Measurements from ENCODE around the gene FBLN5.
A peak's percentile ranks its signal among the peaks of the same experiment; 100 is the strongest.

The FBLN5 gene

DNA sequence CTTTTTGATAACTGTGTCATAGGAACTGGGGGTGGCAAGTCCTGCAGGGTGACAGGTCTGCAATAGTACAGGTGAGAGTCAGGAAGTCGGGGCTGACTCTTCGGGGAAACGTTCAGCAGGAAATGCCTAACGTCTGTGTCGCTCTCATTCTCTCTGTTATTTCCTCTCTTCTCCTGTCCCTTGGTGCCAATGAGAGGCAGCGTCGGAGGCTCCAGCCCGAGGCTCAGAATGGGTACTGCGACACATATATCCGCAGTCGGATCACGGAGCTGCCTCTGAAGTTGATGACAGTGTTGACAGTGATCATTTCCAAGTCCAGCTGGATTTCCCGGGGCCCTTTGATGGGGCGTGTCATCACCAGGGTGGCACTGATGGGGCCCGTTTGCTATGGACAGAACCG, 77.5 kb downstream of the FBLN5 start:
- DNase-seq (ENCODE audit: low read depth): no peak
- no peak overlapping the region for H3K4me3 ChIP-seq (ENCODE audit: control insufficient read depth, low read depth, low read length)
- TF ChIP-seq, protein P1, sequence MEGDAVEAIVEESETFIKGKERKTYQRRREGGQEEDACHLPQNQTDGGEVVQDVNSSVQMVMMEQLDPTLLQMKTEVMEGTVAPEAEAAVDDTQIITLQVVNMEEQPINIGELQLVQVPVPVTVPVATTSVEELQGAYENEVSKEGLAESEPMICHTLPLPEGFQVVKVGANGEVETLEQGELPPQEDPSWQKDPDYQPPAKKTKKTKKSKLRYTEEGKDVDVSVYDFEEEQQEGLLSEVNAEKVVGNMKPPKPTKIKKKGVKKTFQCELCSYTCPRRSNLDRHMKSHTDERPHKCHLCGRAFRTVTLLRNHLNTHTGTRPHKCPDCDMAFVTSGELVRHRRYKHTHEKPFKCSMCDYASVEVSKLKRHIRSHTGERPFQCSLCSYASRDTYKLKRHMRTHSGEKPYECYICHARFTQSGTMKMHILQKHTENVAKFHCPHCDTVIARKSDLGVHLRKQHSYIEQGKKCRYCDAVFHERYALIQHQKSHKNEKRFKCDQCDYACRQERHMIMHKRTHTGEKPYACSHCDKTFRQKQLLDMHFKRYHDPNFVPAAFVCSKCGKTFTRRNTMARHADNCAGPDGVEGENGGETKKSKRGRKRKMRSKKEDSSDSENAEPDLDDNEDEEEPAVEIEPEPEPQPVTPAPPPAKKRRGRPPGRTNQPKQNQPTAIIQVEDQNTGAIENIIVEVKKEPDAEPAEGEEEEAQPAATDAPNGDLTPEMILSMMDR (IDR thresholded peaks at IDR 0.05; ENCODE audit: control insufficient read depth, insufficient read depth, low read depth, low read length, missing control alignments): no peak

DNA sequence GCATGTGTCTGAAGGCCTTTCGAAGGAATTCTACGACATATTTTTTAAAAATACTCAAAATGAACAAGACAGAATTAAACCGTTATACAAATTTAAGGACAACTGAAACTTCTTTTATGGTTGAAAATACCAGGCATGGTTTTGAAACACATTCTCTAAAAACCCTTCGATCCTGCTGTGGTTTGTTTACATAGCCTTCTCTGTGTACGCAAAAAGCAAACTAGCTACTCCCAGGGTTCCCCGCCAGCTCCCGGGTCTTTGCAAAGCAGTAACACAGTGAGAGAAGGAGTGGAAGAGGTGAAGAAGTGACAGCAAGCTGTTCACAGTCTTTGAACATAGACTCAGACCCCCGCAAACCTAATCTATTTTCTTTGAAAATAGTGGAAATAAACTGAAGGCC, 77.9 kb downstream of the FBLN5 start:
- DNase-seq (ENCODE audit: low read depth): no peak
- no peak overlapping the region for H3K4me3 ChIP-seq (ENCODE audit: control insufficient read depth, low read depth, low read length)
- TF ChIP-seq, protein P1 (IDR thresholded peaks at IDR 0.05; ENCODE audit: control insufficient read depth, insufficient read depth, low read depth, low read length, missing control alignments): no peak

DNA sequence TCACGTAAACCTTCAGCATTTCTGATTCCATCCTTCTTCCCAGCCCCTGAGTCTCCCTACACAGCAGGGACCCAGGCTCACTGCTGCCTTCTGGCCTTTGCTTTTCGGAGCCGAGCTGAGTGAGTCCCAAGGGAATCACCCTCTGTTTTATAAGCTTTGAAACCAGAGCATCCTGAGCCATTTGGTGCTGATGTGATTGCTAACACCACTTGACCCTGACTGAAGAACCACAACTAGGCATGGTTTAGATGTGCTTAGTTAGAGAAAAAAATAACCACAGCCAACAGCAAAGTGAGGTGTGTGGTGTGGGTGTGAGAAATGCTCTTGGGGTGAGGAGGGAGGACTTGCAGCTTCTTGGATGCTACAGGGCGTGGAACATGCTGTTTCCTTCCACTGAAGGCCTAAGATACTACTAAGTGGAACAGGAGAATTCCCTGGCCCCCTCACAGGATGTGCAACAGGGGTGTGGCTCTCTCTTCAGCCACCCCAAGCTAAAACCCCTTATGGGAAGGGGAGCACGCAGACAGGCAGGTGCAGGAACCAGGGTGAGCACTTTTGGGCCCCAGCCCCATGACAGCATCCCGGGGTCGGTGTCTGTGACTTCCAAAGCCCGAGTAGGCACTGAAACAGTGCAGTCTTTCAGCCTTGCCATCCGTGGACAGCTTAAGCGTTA, 80.0 kb downstream of the FBLN5 start, which contains the start of gene TC2N:
Gene TC2N (minus strand): TSS at position 221 of the 673 bp plus-strand sequence. CDS start 53,767 bp downstream, outside the sequence.
- no peak within 1 kb of the TSS for H3K4me3 ChIP-seq (ENCODE audit: control insufficient read depth, low read depth, low read length)
- TF ChIP-seq, protein P1 (IDR thresholded peaks at IDR 0.05; ENCODE audit: control insufficient read depth, insufficient read depth, low read depth, low read length, missing control alignments): no peak
- no peak for DNase-seq (ENCODE audit: low read depth)

DNA sequence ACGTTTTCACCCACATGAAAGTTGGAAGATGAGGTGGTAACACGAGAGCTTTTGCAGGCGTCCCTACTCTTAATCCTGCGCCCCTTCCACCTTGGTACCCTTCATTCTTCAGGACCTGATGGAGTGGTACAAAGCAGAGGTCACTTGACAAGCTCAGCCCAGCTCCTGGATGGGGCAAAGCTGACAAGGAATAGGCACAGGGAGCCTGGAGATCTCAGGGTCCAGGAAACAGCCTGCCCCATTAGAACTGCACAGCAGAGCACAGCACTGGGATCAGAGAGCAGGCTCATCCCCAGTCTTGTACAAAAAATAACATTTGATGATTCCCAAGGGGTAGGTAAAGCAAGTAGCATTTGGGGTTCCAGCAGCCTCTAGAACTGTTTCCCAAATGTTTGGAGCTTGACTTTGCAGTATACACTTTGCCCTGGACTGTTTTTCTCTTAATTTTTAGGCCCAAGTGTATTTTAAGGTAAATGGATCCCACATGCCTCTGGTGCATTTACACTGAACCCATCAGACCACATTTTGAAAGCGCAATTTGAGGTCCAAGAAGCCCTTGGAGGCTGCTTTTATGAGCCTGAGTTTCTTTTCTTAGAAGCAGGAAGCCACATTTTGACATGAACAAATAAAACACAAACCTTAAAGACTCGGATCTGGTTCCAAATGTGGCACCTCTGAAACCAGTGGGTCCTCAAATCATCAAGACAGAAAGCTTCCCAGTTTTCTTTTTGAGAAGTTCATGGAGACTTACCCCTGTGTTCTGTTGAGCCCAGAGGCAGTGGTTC, 80.8 kb downstream of the FBLN5 start:
- H3K4me3 ChIP-seq (ENCODE audit: control insufficient read depth, low read depth, low read length): no peak overlapping the region
- TF ChIP-seq, protein P1 (IDR thresholded peaks at IDR 0.05; ENCODE audit: control insufficient read depth, insufficient read depth, low read depth, low read length, missing control alignments): no peak
- DNase-seq (ENCODE audit: low read depth): no peak

DNA sequence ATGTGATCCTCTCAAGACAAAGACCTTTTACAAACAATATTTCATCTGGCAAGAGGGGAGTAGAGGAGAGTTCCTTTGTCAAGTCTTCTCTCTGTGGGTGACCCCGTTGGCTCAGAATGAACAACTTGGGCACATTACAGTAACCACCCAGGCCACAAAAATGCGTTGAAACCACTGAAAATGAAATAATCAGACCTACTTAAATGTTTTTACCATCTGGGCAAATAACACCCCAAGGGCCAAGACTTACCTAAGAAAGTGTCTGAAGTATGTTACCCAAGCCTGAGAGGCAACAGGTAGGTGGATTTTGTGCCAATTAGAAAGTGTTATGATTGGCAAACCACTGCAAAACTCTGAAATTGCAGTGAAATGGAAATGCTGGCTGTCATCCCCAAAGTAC, 81.4 kb downstream of the FBLN5 start:
- peak; percentile 23 for DNase-seq (ENCODE audit: low read depth)
- TF ChIP-seq, protein P1 (IDR thresholded peaks at IDR 0.05; ENCODE audit: control insufficient read depth, insufficient read depth, low read depth, low read length, missing control alignments): no peak
- H3K4me3 ChIP-seq (ENCODE audit: control insufficient read depth, low read depth, low read length): no peak overlapping the region

DNA sequence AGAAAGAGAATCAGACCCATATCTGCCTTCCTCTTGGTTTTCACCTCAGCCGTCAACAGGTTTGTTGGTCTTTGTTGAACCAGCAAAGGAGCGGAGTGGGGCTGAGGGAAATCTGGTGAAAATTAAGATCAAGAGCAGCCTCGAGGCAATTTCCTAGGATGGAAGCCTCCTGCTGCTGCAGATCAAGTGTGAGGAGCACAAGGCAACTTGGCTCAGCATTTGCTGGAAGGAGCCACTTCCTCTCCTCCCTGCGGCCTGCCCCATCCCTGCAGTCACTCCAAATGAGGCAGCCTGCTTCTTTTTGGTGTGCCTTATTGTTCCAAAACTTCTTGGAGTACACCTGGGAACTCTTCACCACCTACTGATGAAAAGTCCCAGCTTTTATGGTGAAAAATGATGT, 85.1 kb downstream of the FBLN5 start:
- H3K4me3 ChIP-seq (ENCODE audit: control insufficient read depth, low read depth, low read length): no peak overlapping the region
- no peak for DNase-seq (ENCODE audit: low read depth)
- TF ChIP-seq, protein P1 (IDR thresholded peaks at IDR 0.05; ENCODE audit: control insufficient read depth, insufficient read depth, low read depth, low read length, missing control alignments): no peak

All from AG09309 (cell line).